Measurements from ENCODE around the gene KRTAP3-2. TPM values are rescaled to one million over a fixed set of nuclear protein-coding genes. Genes with fewer than 3 reads are reported as not detected.

Gene KRTAP3-2
- total RNA-seq, 1 experiment from 2014 or later = not detected

GRCh38 chr17:40993084-40993483, 6.6 kb downstream of the KRTAP3-2 start:
- ChIA-PET POLR2A (no interaction called here), CTCF (no interaction called here), RAD21 (ENCODE audit: low non-redundant PET in 1 of 2, low total read pairs in 2 of 2, uncharacterized antibody in 2 of 2, unreplicated experiment in 2 of 2) (no interaction called here)
- H4K20me1 ChIP-seq (ENCODE audit: insufficient read depth) = no peaks in the 10 kb centered on the region
- no peaks in the 10 kb centered on the region for H3K27me3 ChIP-seq (ENCODE audit: insufficient read depth, low read length)
- intact Hi-C loops (cut with micrococcal nuclease) = no loop called here
- H3K4me1 ChIP-seq (ENCODE audit: control insufficient read depth in 1 of 2, insufficient read depth in 2 of 2, low read length in 2 of 2) = peaks cover 5 to 19% of the 10 kb centered on the region in 2 experiments; a peak in 3 of 4 replicates
- H3K9me3 ChIP-seq (ENCODE audit: control insufficient read depth in 1 of 2, insufficient read depth in 1 of 2, low read depth in 1 of 2, low read length in 2 of 2) = peaks cover 0 to 11% of the 10 kb centered on the region in 2 experiments; a peak in 1 of 4 replicates
- H3K79me2 ChIP-seq (ENCODE audit: insufficient read depth, low read length) = no peaks in the 10 kb centered on the region
- no peak overlapping the region for H3K4me2 ChIP-seq (ENCODE audit: low read length)
- DNase-seq (ENCODE audit: low read depth, low spot score) (no peak), ATAC-seq (no peak)
- H3K36me3 ChIP-seq (ENCODE audit: control insufficient read depth in 1 of 2, insufficient read depth in 2 of 2, low read length in 2 of 2) = no peaks in the 10 kb centered on the region
- H3K9me2 ChIP-seq (ENCODE audit: insufficient read depth) = no peaks in the 10 kb centered on the region; the same call in 1 of the 2 replicates
- no TSS peak for BruUV-seq (replicated peaks)
- peak overlapping the region; percentile 77 for H2AFZ ChIP-seq (ENCODE audit: low read depth, low read length, poor library complexity, severe bottlenecking)
- no peak for TF ChIP-seq CEBPB (IDR thresholded peaks at IDR 0.05; ENCODE audit: low read depth)
- no peak for TF ChIP-seq JUND (IDR thresholded peaks at IDR 0.05)
- no peak for TF ChIP-seq ZNF274 (IDR thresholded peaks at IDR 0.05; ENCODE audit: low read depth, low read length)
- TF ChIP-seq RAD21 (IDR thresholded peaks at IDR 0.05; ENCODE audit: low read depth) = no peak
- TF ChIP-seq ZFX (IDR thresholded peaks at IDR 0.05) = no peak
- TF ChIP-seq TCF7L2 (IDR thresholded peaks at IDR 0.05; ENCODE audit: borderline replicate concordance, extremely low read depth, insufficient read depth, insufficient read length) = no peak
- TF ChIP-seq CTCF (IDR thresholded peaks at IDR 0.05 in 2 of 3, conservative IDR thresholded peaks at IDR 0.05 in 1 of 3; ENCODE audit: borderline replicate concordance in 1 of 3, insufficient read depth in 1 of 3, low read depth in 2 of 3, low read length in 2 of 3) = no peak
- TF ChIP-seq SIN3A (IDR thresholded peaks at IDR 0.05; ENCODE audit: low read depth) = no peak
- TF ChIP-seq ZBTB33 (IDR thresholded peaks at IDR 0.05; ENCODE audit: extremely low read depth, insufficient replicate concordance, low read length) = no peak
- no peak for TF ChIP-seq CBX3 (IDR thresholded peaks at IDR 0.05; ENCODE audit: low read depth)
- TF ChIP-seq POLR2A (IDR thresholded peaks at IDR 0.05; ENCODE audit: borderline replicate concordance, extremely low read depth, insufficient read depth, insufficient read length) = no peak
- H3K4me3 ChIP-seq (replicated peaks in 1 of 2; ENCODE audit: low read depth in 1 of 2, low read length in 2 of 2) = no peak overlapping the region
- H3K9ac ChIP-seq (ENCODE audit: low read length) = no peak overlapping the region
- no peak overlapping the region for H3K27ac ChIP-seq (ENCODE audit: low read depth, low read length)

Data from HCT116 (cell line).